Activated CD4-positive, alpha-beta T cell treated with anti-CD3 and anti-CD28 coated beads, Interleukin-2, Interleukin-4, amounts not matched to agents 100 ng/mL and 50 ng/mL, durations not matched to agents 16 hours and 8 hours (primary cell): ENCODE measurements around the gene RXFP3.
"Not testable (repeated sequence)": the region's sequence is repeated elsewhere in the genome, so short reads cannot be mapped to it uniquely, and the experiment has no call there.

Source experiments
- DNase-seq: peaks from one replicate; pipeline ENCODE4 v3.0.0-alpha.2; 2020; ENCODE audit warnings: low spot score

RXFP3 gene

GRCh38 chr5:33936004-33936380 is 194 bp upstream of the RXFP3 start:
- peak; percentile 40 for DNase-seq

- DNase-seq, result no peak
Measured at GRCh38 chr5:33937017-33937706, 976 bp downstream of the RXFP3 start.

GRCh38 chr5:33937707-33938506 is 1.7 kb downstream of the RXFP3 start:
- no peak for DNase-seq

- no peak for DNase-seq
Measured at GRCh38 chr5:33938507-33938796, 2.3 kb downstream of the RXFP3 start.

- no peak for DNase-seq
Measured at GRCh38 chr5:33938881-33939280, 2.7 kb downstream of the RXFP3 start.

- DNase-seq, result no peak
Measured at GRCh38 chr5:33939556-33940262, 3.5 kb downstream of the RXFP3 start.

- DNase-seq, result no peak
Measured at GRCh38 chr5:33941090-33941489, 4.9 kb downstream of the RXFP3 start.

- DNase-seq, result no peak
Measured at GRCh38 chr5:33944543-33945132, 8.5 kb downstream of the RXFP3 start.

GRCh38 chr5:33952175-33952574 is 16.0 kb downstream of the RXFP3 start:
- DNase-seq, result not testable (repeated sequence)

- no peak for DNase-seq
Measured at GRCh38 chr5:33957577-33958150, 21.5 kb downstream of the RXFP3 start.

GRCh38 chr5:33958176-33958575 is 22.0 kb downstream of the RXFP3 start:
- DNase-seq, result no peak

- DNase-seq, result no peak
Measured at GRCh38 chr5:33964132-33964700, 28.0 kb downstream of the RXFP3 start.

- no peak for DNase-seq
Measured at GRCh38 chr5:33966805-33967204, 30.6 kb downstream of the RXFP3 start.

GRCh38 chr5:33968211-33969005 is 32.2 kb downstream of the RXFP3 start:
- DNase-seq, result no peak

GRCh38 chr5:33969572-33970452 is 33.6 kb downstream of the RXFP3 start:
- DNase-seq, result peak; percentile 34

- DNase-seq, result peak; percentile 9
Measured at GRCh38 chr5:33973271-33973670, 37.1 kb downstream of the RXFP3 start.

- no peak for DNase-seq
Measured at GRCh38 chr5:33975852-33976251, 39.7 kb downstream of the RXFP3 start.

- DNase-seq, result no peak
Measured at GRCh38 chr5:33976307-33976706, 40.1 kb downstream of the RXFP3 start.

GRCh38 chr5:33978306-33978705 is 42.1 kb downstream of the RXFP3 start:
- DNase-seq, result no peak

- DNase-seq, result no peak
Measured at GRCh38 chr5:33980030-33980429, 43.8 kb downstream of the RXFP3 start.
